ENCODE measurements around the gene P2RY10.
"Not testable (repeated sequence)": the region's sequence is repeated elsewhere in the genome, so short reads cannot be mapped to it uniquely, and the experiment has no call there.

Gene P2RY10

DNA sequence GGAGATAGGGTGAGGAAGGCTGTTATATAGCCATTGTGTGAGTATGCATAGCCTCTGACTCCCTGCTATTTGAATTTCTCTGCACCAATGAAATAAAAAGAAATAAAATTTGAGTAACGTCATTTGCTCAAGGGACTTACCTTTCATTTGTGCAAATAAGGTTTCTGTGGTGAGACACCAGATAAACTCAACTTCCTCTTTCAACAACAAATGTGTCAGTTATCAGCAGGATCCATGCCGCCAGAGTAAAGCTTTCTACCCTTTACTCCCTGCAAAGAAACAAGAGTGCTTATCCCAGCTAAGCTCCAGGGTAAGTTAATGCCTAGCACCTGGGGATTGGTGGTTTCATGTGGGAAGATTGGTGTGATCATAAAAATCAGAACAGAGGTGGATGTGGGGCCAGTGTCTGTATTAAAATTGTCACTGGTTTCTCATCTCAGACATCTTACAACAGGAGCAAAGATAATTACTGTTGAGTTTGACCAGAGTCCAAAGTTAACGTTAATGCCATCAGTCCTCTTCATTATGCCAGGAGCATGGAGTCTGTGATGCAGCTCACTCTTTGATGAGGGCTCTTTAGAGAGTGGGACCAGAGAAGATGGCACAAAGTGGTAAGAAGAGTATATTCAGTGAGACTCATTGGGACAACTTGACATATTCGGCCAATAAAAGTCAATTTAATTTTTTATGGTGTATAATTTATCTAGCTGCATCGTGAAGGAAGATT, at the start of gene P2RY10:
Gene P2RY10 (plus strand): TSS at position 206 of the 727 bp plus-strand sequence. CDS start 15,130 bp downstream, outside the sequence.
- DNase-seq (ENCODE audit: low read depth in 2 of 2), result no peak

GRCh38 chrX:78922754-78923153, 22.4 kb upstream of the P2RY10 start:
- no peak for DNase-seq (ENCODE audit: low read depth in 2 of 2)

DNA sequence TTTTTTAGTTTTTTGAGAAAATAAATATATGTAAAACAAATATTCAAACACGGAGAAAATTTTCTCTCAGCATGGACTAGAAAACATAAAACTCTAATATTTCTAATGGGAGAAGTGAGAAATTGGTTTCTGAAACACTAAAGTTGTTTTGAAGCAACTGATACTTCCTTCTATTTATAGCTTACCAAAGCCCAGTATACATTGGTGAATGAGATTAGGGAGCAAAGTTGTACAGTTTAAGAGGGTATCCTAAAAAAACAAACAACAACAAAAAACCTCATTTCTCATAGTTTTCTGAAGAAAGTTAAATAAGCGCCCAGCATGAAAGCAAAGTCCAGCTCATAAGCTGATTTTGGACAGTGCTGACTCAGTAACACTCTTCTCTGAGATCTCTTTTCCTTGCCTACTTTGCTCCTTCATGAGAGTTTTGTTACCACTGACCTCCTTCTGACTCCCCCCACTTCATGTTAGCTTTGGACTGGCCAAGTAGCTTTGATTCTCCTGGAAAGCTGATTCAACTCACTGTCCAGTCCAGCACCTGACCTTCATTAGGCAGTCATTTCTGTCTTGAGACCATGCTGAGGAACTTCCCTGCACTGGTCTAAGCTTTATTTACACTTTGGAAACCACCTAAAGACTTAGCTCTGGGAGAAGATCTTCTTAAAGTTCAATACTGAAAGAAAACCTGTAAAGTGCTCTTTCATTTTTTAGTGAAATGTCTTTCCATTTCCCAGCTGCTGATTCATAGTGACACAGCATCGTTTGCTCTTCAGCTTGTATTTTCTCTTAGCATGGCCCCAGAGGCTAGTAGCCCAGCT, 21.8 kb upstream of the P2RY10 start:
- DNase-seq (ENCODE audit: low read depth in 2 of 2), result no peak

- no peak for DNase-seq (ENCODE audit: low read depth in 2 of 2)
These were observed 13.4 kb upstream of the P2RY10 start for GRCh38 chrX:78931814-78932213.

GRCh38 chrX:78934866-78935265, 10.3 kb upstream of the P2RY10 start:
- DNase-seq (ENCODE audit: low read depth in 2 of 2), result no peak

GRCh38 chrX:78944351-78944750, 840 bp upstream of the P2RY10 start:
- no peak for DNase-seq (ENCODE audit: low read depth in 2 of 2)

DNA sequence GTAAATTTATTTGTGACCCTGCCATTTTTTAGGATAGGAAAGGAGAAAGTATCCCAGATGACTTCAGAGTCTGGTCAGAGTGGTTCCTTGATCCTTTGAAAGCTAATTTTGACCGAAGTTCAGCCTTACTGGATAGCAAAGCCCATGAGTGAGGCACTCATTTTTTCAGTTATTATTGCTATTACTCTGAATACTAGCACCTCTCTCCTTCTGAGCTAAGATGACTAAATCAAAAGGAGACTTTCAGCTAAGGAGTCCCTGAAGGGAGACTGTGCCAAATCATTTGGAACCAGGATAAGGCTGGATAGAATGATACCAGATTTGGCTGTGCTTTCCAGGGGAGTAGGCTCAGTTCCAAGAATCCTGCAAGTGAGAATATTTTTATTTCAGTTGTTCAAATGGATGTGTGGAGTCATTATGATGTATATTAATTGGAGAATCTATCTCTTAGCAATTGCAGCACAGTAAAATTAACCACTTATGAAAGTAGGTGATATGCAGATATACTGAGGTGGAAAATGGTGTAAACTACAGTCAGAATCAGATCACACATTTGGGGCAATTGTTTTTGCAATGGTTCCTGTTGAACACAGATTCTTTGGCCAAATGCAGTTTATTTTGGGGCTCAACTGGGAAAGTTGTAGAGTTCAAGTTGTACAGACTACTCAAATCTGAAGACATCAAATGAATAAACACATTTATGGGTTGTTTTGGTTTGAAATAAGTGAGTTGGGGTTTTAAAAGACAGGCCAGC, 1.2 kb downstream of the P2RY10 start:
- DNase-seq (ENCODE audit: low read depth in 2 of 2), result no peak

DNA sequence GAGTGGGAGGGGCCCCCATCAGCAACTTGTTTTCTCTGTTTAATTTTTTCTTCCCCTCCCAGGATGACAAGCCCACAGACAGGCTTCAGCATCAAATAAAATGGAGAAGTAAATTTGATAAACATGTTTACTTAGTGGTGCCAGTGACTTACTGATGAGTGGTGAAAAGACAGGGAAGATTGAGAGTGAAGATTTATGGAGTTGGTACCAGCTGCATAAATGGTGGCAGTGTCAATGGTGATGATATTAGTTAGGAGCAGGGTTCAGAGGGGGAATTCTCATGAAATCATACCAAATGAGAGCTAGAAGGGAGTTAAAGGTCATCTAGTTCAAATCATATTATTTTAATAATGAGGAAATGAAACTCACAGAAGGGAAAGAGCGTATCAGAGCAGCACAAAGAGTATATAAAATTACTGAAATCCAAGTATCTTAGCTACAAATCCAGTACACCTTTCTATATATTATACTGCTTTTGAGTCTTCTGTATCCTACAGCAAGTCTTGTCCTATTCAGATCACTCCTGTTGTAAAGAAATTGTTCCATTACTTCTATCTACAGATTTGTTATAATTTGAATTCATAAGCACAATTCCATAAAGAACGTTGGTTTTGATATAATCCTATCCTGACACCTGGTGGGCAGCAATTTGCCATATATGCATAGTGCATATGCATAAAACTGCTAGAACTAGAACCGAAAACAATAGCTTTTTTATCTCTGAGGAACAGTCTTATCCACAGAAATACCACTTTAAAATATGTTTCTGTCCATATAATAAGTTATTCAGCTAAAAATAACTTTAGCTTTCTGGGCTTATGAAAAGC, 5.0 kb downstream of the P2RY10 start:
- no peak for DNase-seq (ENCODE audit: low read depth in 2 of 2)

- no peak for DNase-seq (ENCODE audit: low read depth in 2 of 2)
These were observed 12.0 kb downstream of the P2RY10 start for GRCh38 chrX:78957049-78957767.

DNA sequence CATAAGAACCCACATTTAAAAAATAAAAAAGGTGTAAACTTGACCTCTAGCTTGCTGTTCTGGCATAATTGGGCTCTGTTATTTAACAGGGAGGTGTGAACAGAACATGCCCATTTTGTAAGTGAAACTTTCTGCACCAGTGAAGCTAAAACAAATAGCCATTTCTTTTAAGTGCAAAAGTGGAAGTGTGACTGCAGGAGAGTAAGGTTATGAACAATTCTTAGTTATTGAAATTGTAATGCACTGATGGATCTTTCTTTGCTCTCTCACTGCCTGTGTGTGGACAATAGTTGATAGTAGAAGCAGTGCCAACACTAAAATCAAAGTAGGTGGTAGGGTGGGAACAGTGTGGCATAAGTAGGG, 12.6 kb downstream of the P2RY10 start:
- no peak for DNase-seq (ENCODE audit: low read depth in 2 of 2)

- no peak for DNase-seq (ENCODE audit: low read depth in 2 of 2)
These were observed 13.4 kb downstream of the P2RY10 start for GRCh38 chrX:78958419-78959116.

- no peak for DNase-seq (ENCODE audit: low read depth in 2 of 2)
These were observed 15.7 kb downstream of the P2RY10 start for GRCh38 chrX:78960888-78961287.

DNA sequence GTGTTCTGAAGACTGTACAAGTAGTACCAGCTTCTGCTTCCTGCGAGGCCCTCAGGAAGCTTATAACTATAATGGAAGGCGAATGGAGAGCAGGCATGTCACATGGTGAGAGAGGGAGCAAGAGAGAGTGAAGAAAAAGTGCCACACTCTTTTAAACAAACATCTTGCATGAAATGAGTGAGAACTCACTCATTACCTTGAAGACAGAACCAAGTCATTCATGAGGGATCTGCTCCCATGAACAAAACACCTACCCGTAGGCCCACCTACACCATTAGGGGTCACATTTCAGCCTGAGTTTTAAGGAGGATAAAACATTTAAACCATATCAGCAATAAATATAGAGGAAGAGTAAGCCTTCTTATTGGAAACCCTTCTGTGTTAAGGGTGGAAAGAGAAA, 19.4 kb downstream of the P2RY10 start:
- no peak for DNase-seq (ENCODE audit: low read depth in 2 of 2)

DNA sequence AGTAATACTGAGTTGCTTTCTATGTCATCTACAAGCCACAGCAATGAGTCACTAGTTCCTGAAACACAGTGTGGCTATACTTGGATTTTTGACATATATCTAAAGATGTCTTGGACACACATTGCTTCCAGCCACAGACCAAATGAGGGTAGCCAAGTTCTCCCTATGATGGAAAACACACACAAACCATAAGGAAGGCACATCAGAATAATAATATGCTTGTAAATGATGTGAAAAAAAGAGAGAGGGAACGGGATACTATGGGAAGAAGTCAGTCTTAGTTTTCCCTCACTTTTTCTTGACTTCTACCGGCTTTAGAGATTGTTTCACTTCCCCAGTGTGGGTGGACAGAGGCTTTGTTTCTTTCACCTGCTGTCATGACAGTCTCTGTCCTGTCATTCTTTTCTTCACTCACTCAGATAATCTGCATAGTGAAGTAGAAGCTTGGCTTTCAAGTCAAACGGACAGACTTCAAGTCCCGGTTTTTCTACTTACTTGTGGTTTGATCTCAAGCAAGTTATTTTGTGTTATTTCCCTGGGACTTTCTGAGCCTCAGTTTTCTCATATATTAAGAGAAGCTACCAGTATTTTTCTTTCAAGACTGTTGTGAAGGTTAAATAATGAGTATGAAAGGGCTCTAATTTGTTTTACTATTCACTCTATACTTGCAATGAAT, 34.7 kb downstream of the P2RY10 start:
- no peak for DNase-seq (ENCODE audit: low read depth in 2 of 2)

GRCh38 chrX:78989349-78989748, 44.2 kb downstream of the P2RY10 start:
- DNase-seq (ENCODE audit: low read depth in 2 of 2), result no peak

- no peak for DNase-seq (ENCODE audit: low read depth in 2 of 2)
These were observed 52.8 kb downstream of the P2RY10 start for GRCh38 chrX:78997870-78998558.

GRCh38 chrX:79007540-79007939, 62.3 kb downstream of the P2RY10 start:
- not testable (repeated sequence) for DNase-seq (ENCODE audit: low read depth in 2 of 2)

Measured in stimulated activated CD4-positive, alpha-beta T cell treated with anti-CD3 and anti-CD28 coated beads, Interleukin-1b, Interleukin-23, amount 100 ng/mL, for 4 hours (primary cell).